Subcutaneous abdominal adipose tissue (tissue), 5 donors: ENCODE data around the gene COL28A1.

ENCODE experiments used
- H3K27ac ChIP-seq: one replicate; pipeline ENCODE4 v1.7.0; 2013; ENCODE audit warnings: low read depth, mild to moderate bottlenecking, inconsistent platforms, low read length, moderate library complexity
- H3K27me3 ChIP-seq, 5 donors: one replicate each; pipeline ENCODE4 v1.7.0; 2013; ENCODE audit warnings: low read length in 5 of 5, inconsistent platforms in 1 of 5; ENCODE audit not compliant: control insufficient read depth in 5 of 5, insufficient read depth in 4 of 5
- H3K36me3 ChIP-seq, 5 donors: one replicate each; pipeline ENCODE4 v1.7.0; 2013; ENCODE audit warnings: low read length in 5 of 5; ENCODE audit not compliant: control insufficient read depth in 5 of 5, insufficient read depth in 5 of 5
- H3K4me1 ChIP-seq, 5 donors: one replicate each; pipeline ENCODE4 v1.7.0; 2013; ENCODE audit warnings: low read length in 5 of 5, mild to moderate bottlenecking in 3 of 5, moderate library complexity in 1 of 5; ENCODE audit not compliant: control insufficient read depth in 5 of 5, insufficient read depth in 5 of 5
- H3K4me3 ChIP-seq, 5 donors: one replicate each; pipeline ENCODE4 v1.7.0; 2013; ENCODE audit warnings: low read length in 5 of 5, low read depth in 1 of 5
- H3K9ac ChIP-seq, 5 donors: one replicate each; pipeline ENCODE4 v1.7.0; 2013; ENCODE audit warnings: low read length in 5 of 5, mild to moderate bottlenecking in 4 of 5, moderate library complexity in 3 of 5
- H3K9me3 ChIP-seq, 5 donors: one replicate each; pipeline ENCODE4 v1.7.0; 2013; ENCODE audit warnings: low read length in 5 of 5; ENCODE audit not compliant: control insufficient read depth in 5 of 5
- donor health status: healthy.
- donor health status: healthy.
- donor health status: healthy.
- donor health status: healthy.
- donor health status: healthy.

COL28A1 gene

GRCh38 chr7:7526006-7526405 is 9.7 kb downstream of the COL28A1 start:
- Histone ChIP-seq H3K4me3 (no peak overlapping the region), H3K9ac (no peak overlapping the region), H3K36me3 (no peaks in the 10 kb centered on the region), H3K9me3 (no peaks in the 10 kb centered on the region), H3K27ac (no peak overlapping the region), H3K4me1 (no peaks in the 10 kb centered on the region), H3K27me3 (no peaks in the 10 kb centered on the region)

- Histone ChIP-seq H3K27me3 (no peaks in the 10 kb centered on the region), H3K27ac (no peak overlapping the region), H3K4me3 (no peak overlapping the region)
Measured at GRCh38 chr7:7524121-7524520, 11.6 kb downstream of the COL28A1 start.

GRCh38 chr7:7522421-7522820 is 13.3 kb downstream of the COL28A1 start:
- H3K27ac ChIP-seq = no peak overlapping the region
- no peak overlapping the region for H3K4me3 ChIP-seq

More at GRCh38 chr7:7524121-7524520, 11.6 kb downstream of the COL28A1 start:
- Histone ChIP-seq H3K9me3 (no peaks in the 10 kb centered on the region), H3K9ac (no peak overlapping the region), H3K36me3 (no peaks in the 10 kb centered on the region), H3K4me1 (no peaks in the 10 kb centered on the region)

GRCh38 chr7:7521259-7521658 is 14.4 kb downstream of the COL28A1 start:
- Histone ChIP-seq H3K27me3 (no peaks in the 10 kb centered on the region), H3K36me3 (no peaks in the 10 kb centered on the region), H3K9me3 (no peaks in the 10 kb centered on the region), H3K4me1 (peaks cover 0 to 7% (median 0%) of the 10 kb centered on the region in 5 donors), H3K9ac (no peak overlapping the region), H3K27ac (no peak overlapping the region), H3K4me3 (no peak overlapping the region)

More at GRCh38 chr7:7522421-7522820, 13.3 kb downstream of the COL28A1 start:
- Histone ChIP-seq H3K27me3 (no peaks in the 10 kb centered on the region), H3K36me3 (no peaks in the 10 kb centered on the region), H3K9ac (no peak overlapping the region), H3K9me3 (no peaks in the 10 kb centered on the region), H3K4me1 (peaks cover 0 to 7% (median 0%) of the 10 kb centered on the region in 5 donors)

GRCh38 chr7:7519528-7519927 is 16.1 kb downstream of the COL28A1 start:
- Histone ChIP-seq H3K27ac (no peak overlapping the region), H3K27me3 (no peaks in the 10 kb centered on the region), H3K4me3 (no peak overlapping the region), H3K9me3 (no peaks in the 10 kb centered on the region), H3K9ac (no peak overlapping the region), H3K4me1 (peaks cover 0 to 7% (median 0%) of the 10 kb centered on the region in 5 donors), H3K36me3 (no peaks in the 10 kb centered on the region)

- no peaks in the 10 kb centered on the region for H3K27me3 ChIP-seq
- no peaks in the 10 kb centered on the region for H3K36me3 ChIP-seq
- no peaks in the 10 kb centered on the region for H3K9me3 ChIP-seq
- H3K9ac ChIP-seq = no peak overlapping the region
- H3K4me3 ChIP-seq = no peak overlapping the region
- peaks cover 0 to 7% (median 0%) of the 10 kb centered on the region in 5 donors for H3K4me1 ChIP-seq
- H3K27ac ChIP-seq = no peak overlapping the region
Measured at GRCh38 chr7:7519056-7519455, 16.6 kb downstream of the COL28A1 start.

- Histone ChIP-seq H3K4me3 (no peak overlapping the region), H3K27ac (no peak overlapping the region), H3K9me3 (no peaks in the 10 kb centered on the region), H3K4me1 (peaks cover 0 to 7% (median 0%) of the 10 kb centered on the region in 5 donors), H3K9ac (no peak overlapping the region), H3K27me3 (no peaks in the 10 kb centered on the region), H3K36me3 (no peaks in the 10 kb centered on the region)
Measured at GRCh38 chr7:7517754-7518153, 17.9 kb downstream of the COL28A1 start.

- Histone ChIP-seq H3K9me3 (no peaks in the 10 kb centered on the region), H3K36me3 (no peaks in the 10 kb centered on the region), H3K9ac (no peak overlapping the region), H3K27me3 (no peaks in the 10 kb centered on the region), H3K4me3 (no peak overlapping the region), H3K27ac (no peak overlapping the region), H3K4me1 (peaks cover 0 to 7% (median 0%) of the 10 kb centered on the region in 5 donors)
Measured at GRCh38 chr7:7516662-7517061, 19.0 kb downstream of the COL28A1 start.

- Histone ChIP-seq H3K4me1 (peaks cover 0 to 7% (median 0%) of the 10 kb centered on the region in 5 donors), H3K9me3 (no peaks in the 10 kb centered on the region), H3K4me3 (no peak overlapping the region), H3K36me3 (no peaks in the 10 kb centered on the region), H3K9ac (no peak overlapping the region), H3K27ac (no peak overlapping the region), H3K27me3 (no peaks in the 10 kb centered on the region)
Measured at GRCh38 chr7:7516156-7516555, 19.5 kb downstream of the COL28A1 start.

GRCh38 chr7:7512861-7513597 is 22.6 kb downstream of the COL28A1 start:
- Histone ChIP-seq H3K4me3 (no peak overlapping the region), H3K9me3 (no peaks in the 10 kb centered on the region), H3K27me3 (no peaks in the 10 kb centered on the region), H3K36me3 (no peaks in the 10 kb centered on the region), H3K9ac (no peak overlapping the region), H3K4me1 (peaks cover 0 to 5% (median 0%) of the 10 kb centered on the region in 5 donors), H3K27ac (no peak overlapping the region)
